ENCODE results near the gene MAP10.
"Not testable (repeated sequence)": the region's sequence is repeated elsewhere in the genome, so short reads cannot be mapped to it uniquely, and the experiment has no call there.

The MAP10 gene

DNA sequence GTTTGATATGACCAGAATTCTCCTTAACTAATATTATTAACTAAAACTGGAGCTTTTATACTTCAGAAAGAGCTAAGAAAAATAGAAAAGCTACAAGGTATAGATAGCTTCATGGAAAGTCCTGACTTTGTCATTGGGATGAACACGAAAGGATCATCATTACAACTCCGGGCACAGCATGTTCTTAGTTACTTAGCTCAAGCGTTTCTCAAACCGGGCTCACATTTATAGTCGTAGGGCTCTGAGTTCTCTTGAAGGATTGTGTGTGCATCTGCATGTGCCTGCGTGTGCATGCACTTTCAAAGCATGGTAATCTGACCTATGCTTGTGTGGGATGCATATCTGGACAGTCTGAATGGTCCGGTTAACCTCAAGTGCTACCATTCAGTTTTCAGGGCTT, 20.4 kb upstream of the MAP10 start:
- H2AK5ac ChIP-seq (ENCODE audit: low read length, severe bottlenecking) = no peak overlapping the region
- H3K27ac ChIP-seq (ENCODE audit: low read length, poor library complexity, severe bottlenecking) = no peak overlapping the region
- no peak overlapping the region for H4K91ac ChIP-seq (ENCODE audit: low read length)
- H3K4ac ChIP-seq (ENCODE audit: low read depth in 1 of 2, low read length in 2 of 2) = no peak overlapping the region
- H3K79me1 ChIP-seq (replicated peaks; ENCODE audit: low read length, poor library complexity, severe bottlenecking) = no peaks in the 10 kb centered on the region
- H2BK12ac ChIP-seq (ENCODE audit: low read length in 2 of 2) = no peak overlapping the region
- no peak overlapping the region for H3K4me3 ChIP-seq (ENCODE audit: insufficient read depth in 1 of 2, low read depth in 1 of 2, low read length in 2 of 2)
- no peaks in the 10 kb centered on the region for H3K4me1 ChIP-seq (ENCODE audit: control insufficient read depth, insufficient read depth, low read depth, low read length)
- H2BK15ac ChIP-seq (ENCODE audit: low read depth, poor library complexity, severe bottlenecking) = no peak overlapping the region
- H2BK5ac ChIP-seq (ENCODE audit: low read depth, low read length, poor library complexity, severe bottlenecking) = no peak overlapping the region
- no peak overlapping the region for H3K23ac ChIP-seq (ENCODE audit: low read length in 2 of 2)
- no peak overlapping the region for H2AFZ ChIP-seq (ENCODE audit: low read depth, low read length)
- H3K14ac ChIP-seq (ENCODE audit: low read length in 2 of 2) = peak overlapping the region in 1 of 2 experiments; percentile 11
- 94% methylated on average over 7 of the region's 7 CpGs for WGBS
- H3K9ac ChIP-seq (ENCODE audit: low read length) = no peak overlapping the region
- H2BK120ac ChIP-seq (ENCODE audit: low read depth, low read length) = no peak overlapping the region
- H4K8ac ChIP-seq (ENCODE audit: low read length) = no peak overlapping the region
- no peaks in the 10 kb centered on the region for H3K9me3 ChIP-seq (ENCODE audit: control insufficient read depth, low read length)
- H3K36me3 ChIP-seq (ENCODE audit: control insufficient read depth in 1 of 2, insufficient read depth in 2 of 2, low read depth in 1 of 2, low read length in 2 of 2) = no peaks in the 10 kb centered on the region
- no peaks in the 10 kb centered on the region for H3K27me3 ChIP-seq (ENCODE audit: control insufficient read depth in 1 of 2, insufficient read depth in 1 of 2, low read length in 2 of 2)
- H3K4me2 ChIP-seq (ENCODE audit: low read length, poor library complexity, severe bottlenecking) = no peak overlapping the region
- DNase-seq = no peak
- no peak overlapping the region for H3K18ac ChIP-seq (ENCODE audit: low read depth in 1 of 2, low read length in 2 of 2)

DNA sequence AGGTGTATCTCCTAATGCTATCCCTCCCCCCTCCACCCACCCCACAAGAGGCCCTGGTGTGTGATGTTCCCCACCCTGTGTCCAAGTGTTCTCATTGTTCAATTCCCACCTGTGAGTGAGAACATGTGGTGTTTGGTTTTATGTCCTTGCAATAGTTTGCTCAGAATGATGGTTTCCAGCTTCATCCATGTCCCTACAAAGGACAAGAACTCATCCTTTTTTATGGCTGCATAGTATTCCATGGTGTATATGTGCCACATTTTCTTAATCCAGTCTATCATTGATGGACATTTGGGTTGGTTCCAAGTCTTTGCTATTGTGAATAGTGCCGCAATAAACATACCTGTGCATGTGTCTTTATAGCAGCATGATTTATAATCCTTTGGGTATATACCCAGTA, 19.6 kb upstream of the MAP10 start:
- H2AK5ac ChIP-seq (ENCODE audit: low read length, severe bottlenecking); H2BK12ac ChIP-seq (ENCODE audit: low read length in 2 of 2); DNase-seq; H3K18ac ChIP-seq (ENCODE audit: low read depth in 1 of 2, low read length in 2 of 2); H3K4me3 ChIP-seq (ENCODE audit: insufficient read depth in 1 of 2, low read depth in 1 of 2, low read length in 2 of 2); H2AFZ ChIP-seq (ENCODE audit: low read depth, low read length); H3K27me3 ChIP-seq (ENCODE audit: control insufficient read depth in 1 of 2, insufficient read depth in 1 of 2, low read length in 2 of 2); H2BK5ac ChIP-seq (ENCODE audit: low read depth, low read length, poor library complexity, severe bottlenecking); H3K9me3 ChIP-seq (ENCODE audit: control insufficient read depth, low read length); H3K79me1 ChIP-seq (replicated peaks; ENCODE audit: low read length, poor library complexity, severe bottlenecking); H2BK120ac ChIP-seq (ENCODE audit: low read depth, low read length); H3K4me1 ChIP-seq (ENCODE audit: control insufficient read depth, insufficient read depth, low read depth, low read length); H4K8ac ChIP-seq (ENCODE audit: low read length); H3K9ac ChIP-seq (ENCODE audit: low read length); H3K14ac ChIP-seq (ENCODE audit: low read length in 2 of 2); H2BK15ac ChIP-seq (ENCODE audit: low read depth, poor library complexity, severe bottlenecking); H3K27ac ChIP-seq (ENCODE audit: low read length, poor library complexity, severe bottlenecking); H3K4ac ChIP-seq (ENCODE audit: low read depth in 1 of 2, low read length in 2 of 2); H4K91ac ChIP-seq (ENCODE audit: low read length); H3K36me3 ChIP-seq (ENCODE audit: control insufficient read depth in 1 of 2, insufficient read depth in 2 of 2, low read depth in 1 of 2, low read length in 2 of 2); H3K23ac ChIP-seq (ENCODE audit: low read length in 2 of 2); H3K4me2 ChIP-seq (ENCODE audit: low read length, poor library complexity, severe bottlenecking): not testable (repeated sequence)
- WGBS = no CpG with 5 or more reads among the region's 1 CpG

DNA sequence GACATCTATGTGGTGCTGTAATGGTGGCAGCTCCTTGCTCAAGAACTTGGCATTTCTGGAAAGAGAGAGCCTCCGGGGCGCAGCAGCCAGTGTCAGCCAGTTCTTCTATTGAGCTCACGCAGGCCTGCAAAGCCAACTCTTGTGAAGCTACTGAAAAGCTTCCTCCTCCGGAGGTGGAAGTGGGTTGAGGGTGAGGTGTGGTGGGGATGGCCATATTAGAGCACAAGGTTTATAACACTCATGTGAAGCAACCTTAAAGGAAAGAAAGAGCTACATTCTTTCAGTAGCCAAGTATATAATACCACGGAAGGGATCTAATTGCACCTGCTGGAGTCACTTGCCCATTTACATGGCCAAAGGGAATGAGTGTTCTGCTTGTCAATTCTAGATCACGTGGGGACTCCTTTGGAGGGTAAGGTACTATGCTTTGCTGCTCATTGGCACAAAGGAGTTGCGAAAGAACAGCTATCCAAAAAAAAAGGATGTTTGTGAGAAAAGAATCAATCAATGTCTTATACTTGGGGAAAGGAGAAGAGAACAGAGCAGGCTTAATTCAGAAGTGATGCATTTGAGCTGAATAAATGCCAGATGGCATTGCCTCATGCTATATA, 18.3 kb upstream of the MAP10 start:
- Histone ChIP-seq H4K91ac (ENCODE audit: low read length) (no peak overlapping the region), H3K9me3 (ENCODE audit: control insufficient read depth, low read length) (no peaks in the 10 kb centered on the region), H2AK5ac (ENCODE audit: low read length, severe bottlenecking) (no peak overlapping the region), H2BK5ac (ENCODE audit: low read depth, low read length, poor library complexity, severe bottlenecking) (no peak overlapping the region), H3K27ac (ENCODE audit: low read length, poor library complexity, severe bottlenecking) (no peak overlapping the region), H2BK12ac (ENCODE audit: low read length in 2 of 2) (no peak overlapping the region), H3K14ac (ENCODE audit: low read length in 2 of 2) (no peak overlapping the region), H3K36me3 (ENCODE audit: control insufficient read depth in 1 of 2, insufficient read depth in 2 of 2, low read depth in 1 of 2, low read length in 2 of 2) (no peaks in the 10 kb centered on the region), H3K27me3 (ENCODE audit: control insufficient read depth in 1 of 2, insufficient read depth in 1 of 2, low read length in 2 of 2) (no peaks in the 10 kb centered on the region), H3K4me1 (ENCODE audit: control insufficient read depth, insufficient read depth, low read depth, low read length) (no peaks in the 10 kb centered on the region), H4K8ac (ENCODE audit: low read length) (no peak overlapping the region), H3K4me2 (ENCODE audit: low read length, poor library complexity, severe bottlenecking) (no peak overlapping the region), H3K4ac (ENCODE audit: low read depth in 1 of 2, low read length in 2 of 2) (no peak overlapping the region), H3K18ac (ENCODE audit: low read depth in 1 of 2, low read length in 2 of 2) (no peak overlapping the region), H2AFZ (ENCODE audit: low read depth, low read length) (no peak overlapping the region), H2BK120ac (ENCODE audit: low read depth, low read length) (no peak overlapping the region), H2BK15ac (ENCODE audit: low read depth, poor library complexity, severe bottlenecking) (no peak overlapping the region), H3K9ac (ENCODE audit: low read length) (no peak overlapping the region), H3K23ac (ENCODE audit: low read length in 2 of 2) (no peak overlapping the region), H3K4me3 (ENCODE audit: insufficient read depth in 1 of 2, low read depth in 1 of 2, low read length in 2 of 2) (no peak overlapping the region), H3K79me1 (replicated peaks; ENCODE audit: low read length, poor library complexity, severe bottlenecking) (no peaks in the 10 kb centered on the region)
- no peak for DNase-seq
- 95% methylated on average over 7 of the region's 7 CpGs for WGBS

DNA sequence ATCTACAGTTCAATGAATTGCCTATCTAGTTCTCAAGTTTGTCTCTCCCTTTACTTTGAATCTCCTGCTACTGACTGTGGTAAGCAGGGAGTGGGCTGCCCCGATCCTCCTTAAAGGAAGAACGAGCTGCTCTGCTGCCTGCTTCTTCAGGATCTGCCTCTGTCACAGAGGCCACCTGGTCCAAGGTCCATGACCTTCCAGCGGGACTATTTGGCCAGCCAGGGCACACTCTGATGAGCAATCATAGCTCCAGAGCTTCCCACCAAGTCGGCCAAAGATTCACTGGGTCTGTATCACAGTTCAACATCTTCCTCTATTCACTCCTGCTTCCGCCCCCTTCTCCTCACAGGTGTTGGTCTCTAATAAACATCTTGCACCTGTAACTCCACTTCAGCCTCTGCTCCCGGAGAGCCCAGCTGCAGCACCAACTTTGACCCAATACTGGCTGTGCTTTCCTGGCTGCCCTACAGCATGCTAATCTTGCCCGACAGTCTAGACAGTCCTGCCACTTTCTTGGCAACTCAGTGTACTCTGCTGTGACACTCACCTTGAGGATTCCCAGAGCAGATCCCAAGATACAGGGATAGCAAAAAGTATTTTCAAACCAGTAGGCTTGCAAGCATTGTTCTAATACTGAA, 16.9 kb upstream of the MAP10 start:
- no peaks in the 10 kb centered on the region for H3K9me3 ChIP-seq (ENCODE audit: control insufficient read depth, low read length)
- no peak overlapping the region for H2AFZ ChIP-seq (ENCODE audit: low read depth, low read length)
- no peak overlapping the region for H2AK5ac ChIP-seq (ENCODE audit: low read length, severe bottlenecking)
- H3K36me3 ChIP-seq (ENCODE audit: control insufficient read depth in 1 of 2, insufficient read depth in 2 of 2, low read depth in 1 of 2, low read length in 2 of 2) = no peaks in the 10 kb centered on the region
- WGBS = 91% methylated on average over 7 of the region's 7 CpGs
- no peak for DNase-seq
- H3K18ac ChIP-seq (ENCODE audit: low read depth in 1 of 2, low read length in 2 of 2) = no peak overlapping the region
- H2BK15ac ChIP-seq (ENCODE audit: low read depth, poor library complexity, severe bottlenecking) = peak overlapping the region; percentile 1
- no peak overlapping the region for H4K8ac ChIP-seq (ENCODE audit: low read length)
- no peak overlapping the region for H3K4me2 ChIP-seq (ENCODE audit: low read length, poor library complexity, severe bottlenecking)
- no peak overlapping the region for H2BK12ac ChIP-seq (ENCODE audit: low read length in 2 of 2)
- H3K14ac ChIP-seq (ENCODE audit: low read length in 2 of 2) = no peak overlapping the region
- no peak overlapping the region for H3K23ac ChIP-seq (ENCODE audit: low read length in 2 of 2)
- no peaks in the 10 kb centered on the region for H3K27me3 ChIP-seq (ENCODE audit: control insufficient read depth in 1 of 2, insufficient read depth in 1 of 2, low read length in 2 of 2)
- no peak overlapping the region for H3K27ac ChIP-seq (ENCODE audit: low read length, poor library complexity, severe bottlenecking)
- no peak overlapping the region for H3K4me3 ChIP-seq (ENCODE audit: insufficient read depth in 1 of 2, low read depth in 1 of 2, low read length in 2 of 2)
- no peak overlapping the region for H2BK5ac ChIP-seq (ENCODE audit: low read depth, low read length, poor library complexity, severe bottlenecking)
- H2BK120ac ChIP-seq (ENCODE audit: low read depth, low read length) = no peak overlapping the region
- no peak overlapping the region for H3K9ac ChIP-seq (ENCODE audit: low read length)
- no peak overlapping the region for H4K91ac ChIP-seq (ENCODE audit: low read length)
- H3K4ac ChIP-seq (ENCODE audit: low read depth in 1 of 2, low read length in 2 of 2) = no peak overlapping the region
- H3K79me1 ChIP-seq (replicated peaks; ENCODE audit: low read length, poor library complexity, severe bottlenecking) = no peaks in the 10 kb centered on the region
- H3K4me1 ChIP-seq (ENCODE audit: control insufficient read depth, insufficient read depth, low read depth, low read length) = peaks cover 6% of the 10 kb centered on the region
